ENCODE results near the gene FGF22.
"Not testable (repeated sequence)": the region's sequence is repeated elsewhere in the genome, so short reads cannot be mapped to it uniquely, and the experiment has no call there.

The FGF22 gene

DNA sequence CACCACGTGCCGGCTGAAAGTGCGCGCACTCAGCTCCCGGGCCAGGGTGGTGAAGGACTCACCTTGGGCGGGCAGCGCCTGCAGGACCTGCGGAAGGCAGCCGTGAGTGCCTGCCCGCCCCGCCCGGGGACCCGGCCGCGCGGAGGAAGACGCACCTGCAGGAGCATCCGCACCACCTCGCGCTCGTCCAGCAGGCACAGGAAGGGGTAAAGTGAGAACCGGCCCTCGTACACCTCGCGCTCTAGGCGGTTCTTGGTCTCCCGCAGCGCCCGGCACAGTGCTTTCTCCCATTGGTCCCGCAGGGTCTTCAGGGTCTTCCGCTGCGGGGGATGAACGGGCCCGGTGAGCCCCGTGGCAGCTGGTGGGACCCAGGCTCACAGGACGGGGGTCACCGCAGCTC lies 17.0 kb upstream of the FGF22 start:
- DNase-seq (ENCODE audit: low spot score): no peak

DNA sequence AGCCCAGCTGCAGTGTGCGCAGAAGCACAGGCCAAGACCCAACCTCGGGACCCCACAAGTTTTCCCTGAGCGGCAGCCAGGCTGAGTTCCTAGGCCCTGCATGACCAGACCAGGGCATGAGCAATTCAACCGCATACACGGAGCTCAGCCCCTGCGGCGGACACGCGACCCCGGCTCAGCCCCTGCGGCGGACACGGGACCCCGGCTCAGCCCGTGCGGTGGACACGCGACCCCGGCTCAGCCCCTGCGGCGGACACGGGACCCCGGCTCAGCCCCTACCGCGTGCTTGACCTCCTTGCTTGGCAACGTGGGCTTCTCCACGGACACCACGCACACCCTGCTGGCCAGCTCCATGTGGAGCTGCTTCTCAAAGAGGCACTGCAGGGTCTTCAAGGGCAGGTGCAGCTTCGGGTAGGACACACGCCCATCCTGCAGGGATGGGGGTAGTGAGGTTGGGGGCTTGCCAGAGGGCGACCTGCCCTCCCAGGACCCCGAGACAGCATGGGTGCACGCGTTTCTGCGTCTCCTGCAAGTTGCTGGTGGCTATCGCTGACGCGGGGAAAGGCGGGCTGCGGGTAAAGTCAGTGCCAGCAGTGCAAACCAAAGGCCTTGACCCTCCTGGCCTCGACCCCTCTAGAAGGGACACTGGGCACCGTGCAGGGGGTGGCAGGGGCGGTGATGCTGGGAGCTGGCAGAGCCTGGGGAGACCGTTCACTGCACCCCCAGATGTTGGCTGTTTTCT lies 16.3 kb upstream of the FGF22 start:
- no peak for DNase-seq (ENCODE audit: low spot score)

DNA sequence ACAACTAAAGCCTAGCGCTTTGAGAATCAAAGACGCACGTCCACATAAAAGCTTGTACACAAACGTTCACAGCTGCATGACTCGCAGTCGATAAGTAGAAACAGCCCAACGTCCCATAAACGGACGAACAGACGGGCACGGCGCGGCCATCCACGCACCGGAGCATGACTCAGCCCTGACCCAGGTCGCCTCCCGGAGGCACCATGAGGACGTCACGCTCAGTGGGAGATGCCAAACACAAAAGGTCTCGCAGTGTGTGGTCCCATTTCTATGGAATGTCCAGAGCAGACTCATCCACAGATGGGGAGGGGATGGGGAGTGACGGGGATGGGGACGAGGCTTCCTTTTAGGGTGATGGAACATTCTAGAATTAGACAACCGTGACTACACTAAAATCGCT lies 15.7 kb upstream of the FGF22 start:
- DNase-seq (ENCODE audit: low spot score): peak; percentile 42

DNA sequence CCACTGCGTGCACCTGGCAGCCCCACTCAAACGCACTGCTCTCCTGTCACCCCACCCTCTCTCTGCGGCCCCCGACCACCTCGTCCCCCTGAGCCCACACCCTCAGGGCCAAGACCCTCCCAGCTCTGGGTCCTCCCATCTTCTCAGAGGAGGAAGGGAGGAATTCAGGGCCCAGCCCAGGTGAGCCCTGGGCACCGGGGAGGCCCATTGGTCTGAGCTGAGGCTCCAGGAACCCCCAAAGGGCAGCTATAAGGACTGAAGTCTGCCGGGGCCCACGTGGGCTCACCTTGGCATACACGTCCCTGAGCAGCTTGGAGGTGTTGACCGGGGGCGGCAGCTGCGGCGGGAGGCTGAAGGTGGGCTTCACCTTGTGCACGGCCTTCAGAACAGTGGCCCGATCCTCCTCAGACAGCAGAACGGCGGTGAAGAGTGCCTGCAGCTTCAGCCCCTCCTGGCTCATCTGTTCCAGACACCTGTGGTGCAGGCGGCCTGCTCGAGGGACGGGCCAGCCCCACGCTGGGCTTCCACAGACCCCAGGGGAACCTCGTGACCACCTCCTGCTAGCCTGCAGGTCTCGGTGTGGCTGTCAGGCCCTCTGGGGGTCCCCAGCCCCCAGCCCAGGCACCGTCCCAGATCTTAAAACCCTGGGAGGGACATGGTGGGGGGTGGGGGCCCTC lies 15.1 kb upstream of the FGF22 start:
- no peak for DNase-seq (ENCODE audit: low spot score)

DNA sequence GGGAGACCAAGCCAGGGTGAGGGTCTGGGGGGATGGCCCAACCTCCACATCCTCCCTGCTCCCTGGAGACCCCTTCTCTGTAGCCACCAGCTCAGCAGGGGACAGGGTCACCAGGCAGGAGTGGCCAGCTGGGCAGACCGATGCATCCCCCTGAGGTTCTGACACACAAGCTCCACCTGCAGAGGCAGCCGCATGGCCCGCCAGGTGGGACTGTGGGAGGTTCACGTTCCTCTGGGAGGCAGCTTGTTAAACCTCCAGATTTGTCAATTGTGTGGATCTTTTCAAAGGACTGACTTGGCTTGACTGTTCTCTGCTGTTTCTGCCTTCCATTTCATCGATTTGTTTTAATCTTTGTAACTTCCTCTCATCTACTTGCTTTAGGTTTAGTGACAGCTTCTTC lies 14.4 kb upstream of the FGF22 start:
- DNase-seq (ENCODE audit: low spot score): no peak

DNA sequence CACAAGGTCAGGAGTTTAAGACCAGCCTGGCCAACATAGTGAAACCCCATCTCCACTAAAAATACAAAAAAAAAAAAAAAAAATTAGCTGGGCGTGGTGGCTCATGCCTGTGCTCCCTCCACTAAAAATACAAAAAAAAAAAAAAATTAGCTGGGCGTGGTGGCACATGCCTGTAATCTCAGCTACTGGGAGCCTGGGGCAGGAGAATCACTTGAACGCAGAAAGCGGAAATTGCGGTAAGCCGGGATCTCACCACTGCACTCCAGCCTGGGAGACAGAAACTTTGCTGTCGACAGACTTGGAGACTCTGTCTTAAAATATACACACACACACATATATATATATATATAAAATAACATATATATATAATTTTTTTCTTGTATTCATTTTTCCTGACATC lies 13.1 kb upstream of the FGF22 start:
- DNase-seq (ENCODE audit: low spot score): not testable (repeated sequence)

DNA sequence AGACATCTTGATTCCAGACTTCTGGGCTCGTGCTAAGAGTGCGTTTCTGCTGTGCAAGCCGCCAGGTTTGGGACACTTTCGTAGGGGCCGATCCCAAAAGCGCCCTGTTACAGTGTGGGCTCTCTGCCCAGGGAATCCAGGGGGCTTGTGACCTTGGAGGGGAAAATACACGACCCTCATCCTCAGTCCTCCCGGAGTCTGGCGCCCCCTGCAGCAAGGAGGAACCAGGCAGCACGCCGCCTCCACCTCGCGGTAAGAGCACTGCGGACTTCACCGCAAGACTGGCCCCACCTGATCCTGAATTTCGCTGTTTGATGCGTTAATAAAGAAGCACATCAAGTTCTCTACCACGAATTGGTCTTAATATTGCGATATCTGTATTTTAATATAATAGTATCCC lies 11.5 kb upstream of the FGF22 start:
- DNase-seq (ENCODE audit: low spot score): no peak

DNA sequence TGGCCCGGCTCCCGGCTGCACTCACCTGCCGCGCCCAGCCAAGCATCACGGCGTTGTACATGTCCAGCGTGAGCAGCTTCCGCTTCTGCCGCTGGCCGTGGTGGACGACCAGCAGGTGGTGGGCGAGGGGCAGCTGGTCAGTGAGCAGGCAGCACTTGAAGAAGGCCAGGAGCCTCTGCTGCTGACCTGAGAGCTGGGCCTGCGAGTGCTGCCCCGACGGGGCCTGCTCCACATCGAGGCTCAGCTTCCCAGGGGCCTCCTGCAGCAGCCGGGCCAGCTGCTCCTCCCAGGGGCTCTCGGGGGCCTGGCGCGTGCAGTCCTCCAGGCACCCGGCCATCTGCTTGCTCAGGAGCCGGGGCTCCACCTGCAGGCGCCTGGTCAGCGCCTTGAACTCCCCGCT lies 10.2 kb upstream of the FGF22 start:
- DNase-seq (ENCODE audit: low spot score): not testable (repeated sequence)

DNA sequence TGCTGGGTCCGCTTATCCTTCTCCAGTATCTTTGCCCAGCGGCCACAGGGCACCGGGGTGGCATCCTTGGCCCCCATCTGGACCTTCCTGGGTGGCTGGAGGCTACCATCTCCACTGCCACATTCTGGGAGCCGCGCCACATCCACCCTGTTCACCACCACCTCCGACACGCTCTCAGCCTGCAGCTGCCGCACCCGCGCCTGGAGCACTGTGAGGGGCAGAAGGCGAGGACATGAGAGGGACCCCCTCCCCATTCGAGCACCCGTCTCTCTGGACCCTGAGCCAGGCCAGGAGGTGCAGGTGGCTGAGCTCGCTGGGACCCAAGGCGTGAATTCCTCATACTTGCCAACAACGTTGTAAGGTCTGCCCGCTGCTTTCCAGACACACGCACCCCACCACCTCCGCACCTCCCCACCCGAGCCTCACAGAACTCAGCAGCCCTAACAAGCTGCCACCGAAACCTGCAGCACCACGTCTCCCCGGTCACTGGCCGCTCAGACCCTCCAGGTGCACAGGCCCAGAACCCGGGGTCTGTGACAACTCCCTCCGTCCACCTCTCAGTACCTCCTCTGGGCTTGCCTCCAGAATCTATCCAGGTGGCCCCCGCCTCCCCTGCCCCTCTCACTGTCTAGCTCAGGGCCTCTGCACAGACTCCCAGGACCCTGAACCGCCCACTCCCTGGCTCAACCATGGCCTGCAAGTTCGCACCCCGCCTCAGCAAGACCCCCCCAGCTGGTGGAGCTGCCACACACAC lies 9.5 kb upstream of the FGF22 start:
- no peak for DNase-seq (ENCODE audit: low spot score)

DNA sequence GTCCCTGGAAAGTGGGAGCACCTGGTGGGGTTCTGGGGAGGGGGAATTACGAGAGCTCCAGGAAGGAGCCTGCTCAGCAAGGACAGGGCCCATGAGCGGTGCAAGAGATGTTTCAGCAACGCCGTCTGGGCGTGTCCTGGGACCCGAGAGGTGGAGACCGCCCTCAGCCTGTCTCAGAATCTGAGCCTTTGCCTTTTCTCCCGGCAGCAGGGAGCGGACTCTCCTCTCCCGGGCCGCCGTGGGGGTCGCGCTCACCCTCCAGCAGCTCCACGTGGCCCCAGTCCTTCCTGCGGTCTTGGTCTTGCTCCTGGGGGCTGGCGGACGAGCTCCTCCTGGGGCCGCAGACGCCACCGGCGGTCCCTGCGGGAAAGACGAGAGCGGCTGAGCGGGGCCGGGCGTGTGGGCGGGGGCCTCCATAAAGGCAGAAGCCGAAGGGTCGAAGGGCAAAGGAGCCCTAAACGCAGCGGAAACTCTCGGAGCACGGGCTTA lies 7.1 kb upstream of the FGF22 start:
- DNase-seq (ENCODE audit: low spot score): peak; percentile 84

DNA sequence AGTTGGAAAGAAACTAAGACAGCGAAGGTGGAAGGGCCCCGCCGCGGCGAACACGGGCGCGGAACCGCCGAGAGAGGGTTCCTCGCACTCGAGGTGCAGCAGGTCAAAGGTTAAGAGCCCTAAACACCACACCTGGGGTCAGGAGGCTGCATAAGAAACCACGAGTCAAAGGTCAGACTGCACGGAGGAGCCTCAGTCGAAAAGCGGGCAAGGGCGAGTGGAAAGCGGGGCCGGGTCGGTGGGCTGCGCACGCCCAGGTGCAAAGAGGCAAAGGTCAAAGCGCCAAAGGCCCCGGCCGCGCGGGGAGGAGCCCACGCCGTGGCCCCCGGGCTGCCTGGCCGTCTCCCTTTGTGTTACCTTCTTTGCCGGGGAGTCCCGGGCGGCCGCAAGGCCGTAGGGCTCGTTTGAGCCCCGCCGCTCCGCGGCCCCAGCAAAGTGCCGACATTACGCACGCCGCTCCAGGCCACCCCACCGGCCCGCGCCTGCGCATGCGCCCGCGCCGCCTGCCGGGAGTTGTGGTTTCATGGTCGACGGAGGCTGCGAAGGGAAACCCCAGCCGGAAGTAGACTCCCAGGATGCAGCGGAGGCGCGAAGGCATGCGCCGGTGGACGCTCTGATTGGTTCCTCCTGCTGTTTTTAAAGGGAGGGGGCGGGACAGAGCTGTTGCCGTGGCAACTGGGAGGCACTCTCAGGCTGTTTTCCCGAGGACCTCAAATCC lies 6.5 kb upstream of the FGF22 start, which contains the start of gene POLRMT:
POLRMT (minus strand) TSS at position 470 of the 718 bp plus-strand sequence; CDS start at position 445, 25 bp downstream.
- DNase-seq (ENCODE audit: low spot score): peak; percentile 98

DNA sequence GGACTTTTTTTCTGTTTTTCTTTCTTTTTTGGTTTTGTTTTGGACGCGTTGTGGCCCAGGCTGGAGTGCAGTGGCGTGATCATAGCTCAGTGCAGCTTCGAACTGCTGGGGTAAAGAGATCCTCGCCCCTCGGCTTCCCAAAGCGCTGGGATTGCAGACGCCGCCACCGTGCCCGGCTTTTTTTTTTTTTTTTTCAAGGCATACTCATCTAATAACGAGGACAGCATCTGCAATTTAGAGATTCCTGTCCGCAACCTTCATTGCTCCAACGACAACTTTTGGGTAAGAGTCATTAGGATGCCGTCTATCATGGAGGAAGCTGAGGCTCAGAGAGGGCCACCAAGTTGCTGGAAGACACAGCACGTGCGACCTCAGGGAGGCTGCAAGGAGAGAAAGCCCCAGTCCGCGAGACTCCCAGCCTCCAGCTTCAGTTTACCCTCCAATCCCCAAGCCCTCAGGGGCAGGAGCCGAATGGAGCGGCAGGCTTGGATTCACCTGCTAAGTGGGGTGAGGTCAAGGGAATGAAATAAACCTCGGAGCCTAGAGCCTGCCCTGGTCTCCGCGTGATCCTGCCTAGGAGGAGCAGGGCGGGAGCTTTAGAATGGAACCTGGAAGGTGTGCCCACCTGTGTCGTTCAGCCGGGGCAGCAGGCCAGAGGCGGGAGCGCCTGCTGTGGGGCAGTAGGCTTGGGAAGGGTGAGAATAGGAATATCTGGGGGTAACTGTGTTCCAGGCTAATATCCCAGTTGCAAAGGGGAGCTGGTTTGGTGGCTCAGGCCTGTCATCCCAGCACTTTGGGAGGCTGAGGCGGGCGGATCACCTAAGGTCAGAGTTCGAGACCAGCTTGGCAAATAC lies 5.7 kb upstream of the FGF22 start:
- DNase-seq (ENCODE audit: low spot score): peak; percentile 57

DNA sequence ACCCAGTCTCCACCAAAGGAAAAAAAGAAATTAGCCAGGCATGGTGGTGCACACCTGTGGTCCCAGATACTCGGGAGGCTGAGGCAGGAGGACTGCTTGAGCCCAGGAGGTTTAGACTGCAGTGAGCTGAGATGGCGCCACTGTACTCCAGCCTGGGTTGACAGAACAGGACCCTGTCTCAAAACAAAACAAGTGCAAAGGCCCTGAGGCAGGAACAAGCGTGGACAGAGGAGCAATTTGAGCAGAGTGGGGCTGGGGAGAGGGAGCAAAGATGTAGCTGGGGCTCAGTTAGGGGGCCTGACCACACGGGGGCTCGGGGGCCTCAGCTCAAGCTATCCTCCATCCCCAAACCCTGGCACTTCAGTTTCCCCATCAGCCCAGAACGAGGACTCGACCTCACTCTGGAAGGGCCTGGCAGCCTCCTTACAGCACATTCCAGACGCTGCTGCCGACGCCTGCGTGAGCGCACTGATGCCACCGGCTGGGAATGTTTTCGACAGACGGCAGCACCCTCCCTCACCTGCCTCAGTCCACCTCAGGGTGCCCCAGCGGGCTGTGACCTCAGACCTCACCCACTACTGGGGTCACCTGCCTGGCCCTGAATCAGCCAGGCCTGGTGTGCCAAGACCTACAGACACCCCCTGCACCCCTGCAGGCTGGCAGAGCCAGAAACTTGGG lies 4.6 kb upstream of the FGF22 start:
- DNase-seq (ENCODE audit: low spot score): no peak

DNA sequence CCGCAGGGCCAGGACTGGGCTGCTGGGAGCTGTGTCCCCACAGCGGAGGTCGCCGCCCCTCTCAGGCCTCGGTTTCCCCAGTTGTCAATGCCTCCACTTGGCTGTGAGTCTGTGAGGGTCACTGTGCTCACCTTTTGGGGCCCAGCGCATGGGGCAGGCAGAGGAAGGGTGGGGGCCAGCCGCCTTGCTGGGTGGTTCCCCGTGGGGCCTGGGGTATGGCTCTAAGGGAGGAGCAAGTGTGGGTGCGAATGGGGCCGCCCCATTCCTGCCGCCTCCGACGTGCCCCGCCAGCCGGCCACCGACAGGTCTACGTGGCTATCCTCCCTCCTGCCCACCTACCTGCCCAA lies 800 bp upstream of the FGF22 start:
- no peak for DNase-seq (ENCODE audit: low spot score)

DNA sequence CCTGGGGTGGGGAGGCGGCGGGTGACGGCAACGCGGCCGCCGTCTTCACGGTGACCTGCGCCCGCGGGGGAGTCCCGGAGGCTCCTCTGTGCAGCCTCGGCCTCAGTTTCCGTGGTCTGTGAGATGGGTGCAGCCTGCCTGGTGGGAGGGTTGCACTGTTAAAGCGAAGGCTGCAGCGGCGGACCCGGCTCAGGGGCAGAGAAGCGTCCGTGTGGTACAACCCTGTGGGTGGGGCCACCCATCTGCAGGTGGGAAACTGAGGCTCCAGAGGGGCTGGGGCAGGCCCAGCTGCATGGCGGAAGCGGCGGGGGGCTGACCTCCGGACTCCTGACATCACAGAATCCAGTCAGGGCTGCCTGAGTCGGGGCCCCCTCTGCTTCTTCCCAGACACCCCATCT lies 481 bp downstream of the FGF22 start:
- DNase-seq (ENCODE audit: low spot score): no peak

DNA sequence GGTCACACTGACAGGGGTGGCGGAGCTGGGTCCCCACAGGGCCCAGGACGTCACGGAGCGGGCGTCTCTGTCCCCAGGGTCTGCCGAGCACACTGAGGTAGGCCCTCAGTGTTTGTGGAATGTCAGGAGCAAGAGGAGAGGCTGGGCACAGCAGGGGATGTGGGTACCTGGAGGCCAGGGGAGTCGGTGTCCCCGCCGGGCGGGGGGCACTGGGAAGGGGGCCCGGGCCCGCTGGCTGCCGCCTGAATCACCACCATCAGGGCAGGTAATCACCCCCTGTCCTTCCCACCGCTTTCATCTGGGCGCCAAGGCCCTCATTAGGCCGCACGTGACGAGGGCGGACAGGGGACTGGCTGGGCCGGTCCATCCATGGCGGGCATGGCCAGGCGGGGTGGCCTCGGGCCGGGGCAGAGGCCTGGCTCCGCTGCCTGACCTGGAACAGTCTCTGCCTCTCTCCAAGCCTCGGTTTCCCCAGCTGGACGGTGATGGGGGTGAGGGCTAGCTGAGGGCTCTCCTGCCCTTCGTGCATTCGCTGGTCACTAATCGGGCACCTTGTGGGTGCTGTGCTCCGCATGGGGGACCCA lies 1.0 kb downstream of the FGF22 start:
- no peak for DNase-seq (ENCODE audit: low spot score)

DNA sequence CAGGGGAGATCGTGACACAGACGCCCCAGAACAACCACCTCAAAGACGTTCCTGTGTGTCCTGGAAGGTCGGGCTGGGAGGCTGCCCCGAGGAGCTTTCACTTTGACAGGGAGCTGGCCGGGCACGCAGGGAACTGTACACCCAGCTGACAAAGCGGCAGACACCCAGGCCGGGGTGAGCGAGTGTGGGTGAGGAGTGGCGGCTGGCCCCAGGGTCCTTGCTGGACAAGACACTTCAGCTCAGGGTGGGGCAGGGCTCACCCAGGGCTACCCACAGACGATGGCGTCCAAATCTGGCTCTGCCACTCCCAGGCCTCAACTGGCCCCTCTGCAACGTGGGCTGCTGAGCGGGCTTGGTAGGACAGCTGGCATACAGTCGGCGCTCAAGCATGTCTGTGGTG lies 2.0 kb downstream of the FGF22 start:
- DNase-seq (ENCODE audit: low spot score): no peak

DNA sequence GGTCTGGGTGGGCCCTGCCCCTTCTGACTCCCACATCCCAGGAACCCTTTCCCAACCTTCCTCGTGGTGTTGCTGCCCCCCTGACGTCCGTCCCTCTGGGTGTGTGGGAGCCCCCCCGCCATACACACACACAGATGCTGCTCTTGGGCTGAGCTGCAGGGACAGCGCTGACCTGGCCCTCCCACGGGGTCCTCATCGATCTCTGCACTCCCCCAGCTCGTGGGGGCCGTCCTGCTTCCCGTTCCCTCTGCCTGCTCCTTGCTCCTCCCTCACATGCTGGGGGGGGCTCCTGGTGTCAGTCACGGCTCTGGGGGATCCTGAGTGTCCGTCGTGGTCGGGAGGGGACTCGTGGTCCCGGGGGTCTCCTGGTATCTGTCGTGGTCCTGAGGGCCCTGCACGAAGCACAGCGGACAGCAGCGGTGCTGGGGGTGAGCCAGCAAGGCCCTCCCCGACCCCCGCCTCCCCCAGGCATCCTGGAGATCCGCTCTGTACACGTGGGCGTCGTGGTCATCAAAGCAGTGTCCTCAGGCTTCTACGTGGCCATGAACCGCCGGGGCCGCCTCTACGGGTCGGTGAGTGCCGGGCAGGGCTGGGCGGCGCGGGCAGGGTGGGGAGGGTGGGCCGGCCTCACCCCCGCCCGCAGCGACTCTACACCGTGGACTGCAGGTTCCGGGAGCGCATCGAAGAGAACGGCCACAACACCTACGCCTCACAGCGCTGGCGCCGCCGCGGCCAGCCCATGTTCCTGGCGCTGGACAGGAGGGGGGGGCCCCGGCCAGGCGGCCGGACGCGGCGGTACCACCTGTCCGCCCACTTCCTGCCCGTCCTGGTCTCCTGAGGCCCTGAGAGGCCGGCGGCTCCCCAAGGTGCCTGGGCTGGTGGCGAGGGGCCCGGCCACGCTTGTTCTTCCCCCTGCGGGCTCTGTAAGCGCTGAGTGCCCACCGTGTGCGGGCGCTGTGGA lies 3.4 kb downstream of the FGF22 start:
- DNase-seq (ENCODE audit: low spot score): no peak

DNA sequence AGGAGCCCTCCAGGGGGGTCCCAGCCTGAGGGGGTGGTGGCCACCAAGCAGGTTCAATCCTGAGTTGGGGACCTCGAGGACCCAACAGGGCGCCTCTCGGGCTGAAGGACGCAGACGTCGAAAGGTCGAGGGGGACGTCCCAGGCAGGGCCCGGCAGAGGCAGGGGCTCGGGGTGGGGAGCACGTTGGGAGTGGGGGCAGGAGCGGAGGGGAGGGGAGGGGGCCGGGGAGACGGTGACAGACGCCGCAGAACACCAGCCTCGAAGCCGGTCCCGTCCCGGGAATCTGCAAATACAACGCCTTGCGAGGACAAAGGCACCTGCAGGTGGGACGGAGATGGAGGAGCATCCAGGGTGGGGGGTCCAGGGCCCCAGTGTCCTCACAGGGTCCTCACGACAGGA lies 4.1 kb downstream of the FGF22 start:
- DNase-seq (ENCODE audit: low spot score): no peak
